GM13977 (cell line): ENCODE measurements around the gene URM1.
A peak's percentile ranks its signal among the peaks of the same experiment; 100 is the strongest.

Source experiments
- DNase-seq: peaks from one replicate; pipeline ENCODE4 v3.0.0; 2012; ENCODE audit warnings: low spot score
- in situ Hi-C: fragments of 300-500 bp; cut with MboI; formaldehyde crosslinking; loops from one replicate; pipeline ENCODE4 v1.12.0; 2022; ENCODE audit warnings: low sequenced_read_pairs, low pct_unique_long_range_greater_than_20kb, mixed read lengths, inconsistent platforms; ENCODE audit not compliant: unreplicated experiment
- TF ChIP-seq, protein P1 (sequence below): IDR thresholded peaks from 2 replicates; pipeline ENCODE4 v1.5.1; 2012; ENCODE audit warnings: mild to moderate bottlenecking, control low read depth; ENCODE audit not compliant: insufficient read depth; ENCODE audit errors: extremely low read depth, missing control alignments

The URM1 gene

DNA sequence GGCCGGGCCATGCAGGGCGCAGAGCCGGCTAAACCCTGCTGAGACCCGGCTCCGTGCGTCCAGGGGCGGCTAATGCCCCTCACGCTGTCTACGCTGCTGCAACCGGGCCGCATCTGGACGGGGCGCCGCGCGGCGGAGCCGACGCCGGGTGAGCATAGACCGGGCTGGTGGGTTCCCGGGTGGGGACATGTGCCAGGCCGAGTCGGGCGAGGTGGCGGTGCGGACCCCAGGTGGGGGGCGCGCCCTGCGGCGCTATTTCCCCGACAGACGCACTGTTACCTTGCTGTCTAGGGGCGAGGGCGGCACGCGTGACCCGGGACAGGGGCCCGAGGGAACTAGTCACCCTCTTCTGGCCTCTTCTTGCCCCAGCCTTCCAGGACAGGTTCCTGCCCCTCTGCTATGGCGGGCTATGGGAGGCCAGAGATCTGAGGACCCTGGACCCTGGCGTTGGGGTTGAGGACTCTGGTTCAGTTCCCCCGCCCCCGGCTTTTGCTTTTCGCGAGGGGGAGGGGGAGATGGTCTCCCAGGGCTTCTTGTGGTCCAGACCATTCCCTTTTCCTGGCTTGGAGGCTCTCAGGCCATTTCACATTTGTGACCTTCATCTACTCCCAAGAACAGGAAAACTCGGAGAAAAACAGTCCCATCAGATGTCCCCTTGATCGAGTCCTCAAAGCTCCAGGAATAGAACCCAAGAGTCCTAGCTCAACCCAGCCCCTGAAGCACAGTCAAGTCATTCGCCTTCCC lies 30.3 kb upstream of the URM1 start:
- TF ChIP-seq, protein P1, sequence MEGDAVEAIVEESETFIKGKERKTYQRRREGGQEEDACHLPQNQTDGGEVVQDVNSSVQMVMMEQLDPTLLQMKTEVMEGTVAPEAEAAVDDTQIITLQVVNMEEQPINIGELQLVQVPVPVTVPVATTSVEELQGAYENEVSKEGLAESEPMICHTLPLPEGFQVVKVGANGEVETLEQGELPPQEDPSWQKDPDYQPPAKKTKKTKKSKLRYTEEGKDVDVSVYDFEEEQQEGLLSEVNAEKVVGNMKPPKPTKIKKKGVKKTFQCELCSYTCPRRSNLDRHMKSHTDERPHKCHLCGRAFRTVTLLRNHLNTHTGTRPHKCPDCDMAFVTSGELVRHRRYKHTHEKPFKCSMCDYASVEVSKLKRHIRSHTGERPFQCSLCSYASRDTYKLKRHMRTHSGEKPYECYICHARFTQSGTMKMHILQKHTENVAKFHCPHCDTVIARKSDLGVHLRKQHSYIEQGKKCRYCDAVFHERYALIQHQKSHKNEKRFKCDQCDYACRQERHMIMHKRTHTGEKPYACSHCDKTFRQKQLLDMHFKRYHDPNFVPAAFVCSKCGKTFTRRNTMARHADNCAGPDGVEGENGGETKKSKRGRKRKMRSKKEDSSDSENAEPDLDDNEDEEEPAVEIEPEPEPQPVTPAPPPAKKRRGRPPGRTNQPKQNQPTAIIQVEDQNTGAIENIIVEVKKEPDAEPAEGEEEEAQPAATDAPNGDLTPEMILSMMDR: no peak
- no peak for DNase-seq
- in situ Hi-C loops: no loop called here

DNA sequence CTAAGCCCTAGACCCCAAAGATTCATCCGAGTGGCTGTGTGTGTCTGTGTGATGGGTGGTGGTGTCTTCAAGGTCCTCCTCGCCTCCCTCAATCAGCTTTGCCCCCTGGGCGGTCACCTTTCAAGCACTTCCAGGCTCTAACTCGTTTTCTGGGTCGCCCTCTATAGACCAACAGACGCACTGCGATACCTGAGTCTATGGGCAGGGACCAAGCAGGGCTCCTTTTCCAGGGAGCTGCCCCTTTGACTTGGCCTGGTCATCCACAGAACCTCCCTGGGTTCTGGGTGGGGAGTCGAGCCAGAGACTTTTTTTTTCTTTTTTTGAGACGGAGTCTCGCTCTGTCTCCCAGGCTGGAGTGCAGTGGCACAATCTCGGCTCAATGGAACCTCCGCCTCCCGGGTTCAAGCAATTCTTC lies 29.7 kb upstream of the URM1 start:
- DNase-seq: peak; percentile 90
- TF ChIP-seq, protein P1: peak; percentile 81
- in situ Hi-C loops: no loop called here

DNA sequence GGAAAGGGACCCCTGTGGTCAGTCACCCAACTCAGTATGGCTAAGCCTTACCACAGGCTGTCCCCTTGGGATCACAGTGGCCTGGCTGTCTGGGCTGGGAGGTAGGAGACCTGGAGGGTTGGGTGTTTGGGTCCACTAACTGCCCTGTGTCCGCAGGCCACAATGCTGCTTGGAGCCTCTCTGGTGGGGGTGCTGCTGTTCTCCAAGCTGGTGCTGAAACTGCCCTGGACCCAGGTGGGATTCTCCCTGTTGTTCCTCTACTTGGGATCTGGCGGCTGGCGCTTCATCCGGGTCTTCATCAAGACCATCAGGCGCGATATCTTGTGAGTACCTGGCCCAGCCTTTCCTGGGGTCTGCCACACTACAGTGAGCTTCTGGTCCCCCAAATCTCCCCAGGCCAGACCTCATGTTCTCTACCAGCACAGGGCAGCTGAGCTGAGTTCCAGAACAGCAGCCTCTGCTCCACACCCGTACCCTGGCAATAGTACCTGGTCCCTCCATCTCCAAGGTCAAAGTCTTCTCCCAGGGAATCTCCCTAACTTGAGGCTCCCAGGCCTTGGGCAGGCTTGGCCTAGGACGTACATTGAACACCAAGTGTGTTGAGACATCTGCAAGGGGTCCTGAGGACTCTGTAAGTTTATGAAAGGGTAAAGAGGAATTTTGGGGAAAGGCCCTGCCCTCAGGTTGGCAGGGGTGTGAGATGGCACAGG lies 28.0 kb upstream of the URM1 start:
- in situ Hi-C loops: no loop called here
- TF ChIP-seq, protein P1: no peak
- no peak for DNase-seq

DNA sequence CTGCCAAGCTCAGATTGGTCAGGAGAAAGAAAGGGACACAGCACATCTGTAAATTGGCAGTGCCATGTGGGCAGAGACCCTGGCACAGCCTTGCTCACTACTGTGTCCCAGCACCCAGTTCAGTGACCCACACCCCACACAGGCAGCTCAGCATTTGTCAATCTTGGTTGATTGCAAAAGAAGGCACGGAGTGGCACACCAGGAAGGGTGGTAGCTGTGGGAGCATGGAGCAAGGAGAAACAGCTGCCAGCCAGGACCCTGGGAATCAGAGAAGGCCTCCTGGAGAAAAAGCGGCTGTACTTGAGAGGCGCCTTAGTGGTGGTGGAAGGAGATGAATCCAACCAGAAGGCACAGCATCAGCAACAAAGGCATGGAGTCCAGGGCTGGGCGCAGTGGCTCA lies 27.3 kb upstream of the URM1 start:
- DNase-seq: no peak
- in situ Hi-C loops: no loop called here
- TF ChIP-seq, protein P1: no peak

DNA sequence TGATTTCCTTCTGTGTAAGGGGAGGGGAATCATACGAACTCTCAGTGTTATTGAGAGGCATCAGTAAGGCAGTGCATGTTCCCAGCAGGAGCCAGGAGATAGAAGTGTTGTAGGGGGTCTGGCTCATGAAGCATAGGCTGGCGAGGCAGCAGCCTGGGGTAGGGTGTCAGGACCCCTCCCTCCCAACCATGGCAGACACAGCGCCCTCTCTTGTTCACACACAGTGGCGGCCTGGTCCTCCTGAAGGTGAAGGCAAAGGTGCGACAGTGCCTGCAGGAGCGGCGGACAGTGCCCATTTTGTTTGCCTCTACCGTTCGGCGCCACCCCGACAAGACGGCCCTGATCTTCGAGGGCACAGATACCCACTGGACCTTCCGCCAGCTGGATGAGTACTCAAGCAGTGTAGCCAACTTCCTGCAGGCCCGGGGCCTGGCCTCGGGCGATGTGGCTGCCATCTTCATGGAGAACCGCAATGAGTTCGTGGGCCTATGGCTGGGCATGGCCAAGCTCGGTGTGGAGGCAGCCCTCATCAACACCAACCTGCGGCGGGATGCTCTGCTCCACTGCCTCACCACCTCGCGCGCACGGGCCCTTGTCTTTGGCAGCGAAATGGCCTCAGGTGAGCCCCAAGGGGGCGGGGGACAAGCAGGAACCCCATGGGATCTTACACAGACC lies 26.1 kb upstream of the URM1 start:
- TF ChIP-seq, protein P1: no peak
- in situ Hi-C loops: no loop called here
- no peak for DNase-seq

DNA sequence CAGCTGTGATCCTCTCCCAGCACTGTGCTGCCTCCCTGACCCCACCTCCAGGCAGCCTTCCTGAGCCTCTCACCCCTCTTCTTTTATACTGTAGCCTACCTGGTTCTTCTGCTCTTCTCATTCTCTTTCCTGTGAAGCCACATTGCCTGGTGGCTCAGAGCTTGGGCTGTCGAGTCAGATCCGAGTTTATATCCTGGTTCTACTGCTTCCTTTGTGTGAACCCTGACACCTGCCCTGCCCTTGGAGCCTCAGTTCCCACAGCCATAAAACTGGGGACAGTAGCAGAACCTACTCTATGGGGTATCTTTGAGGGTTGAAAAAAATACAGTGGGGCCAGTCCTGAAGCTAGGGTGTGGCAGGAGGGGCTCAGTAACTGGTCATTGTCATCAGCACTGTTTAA lies 22.0 kb upstream of the URM1 start:
- TF ChIP-seq, protein P1: no peak
- DNase-seq: no peak
- in situ Hi-C loops: no loop called here
